HepG2 (cell line): ENCODE results near the gene IRGQ. TPM values are rescaled to one million over a fixed set of nuclear protein-coding genes. Genes with fewer than 3 reads are reported as not detected.

ENCODE experiments used
- CBX2 ChIP-seq, 2 experiments: fragments of 200-600 bp in 1 of 2; sonication (generic); formaldehyde crosslinking in 1 of 2; IDR thresholded peaks; 2 replicates each; pipeline versions ENCODE4 v1.7.0 to v1.8.1; 2018 to 2022; ENCODE audit warnings: low read depth in 2 of 2, low read length in 1 of 2, mild to moderate bottlenecking in 1 of 2, missing genetic modification reagents in 1 of 2
- EP300 ChIP-seq, 3 experiments: sonication (generic) in 1 of 3; formaldehyde crosslinking in 1 of 3; IDR thresholded peaks; 2 replicates each; pipeline versions ENCODE4 v1.5.1 to v1.6.1; 2011 to 2020; ENCODE audit warnings: low read depth in 2 of 3, low read length in 2 of 3, borderline replicate concordance in 1 of 3, improper control_type of control experiment in 1 of 3, mild to moderate bottlenecking in 1 of 3, missing genetic modification reagents in 1 of 3, moderate library complexity in 1 of 3
- NBN ChIP-seq: fragments of 450-650 bp; conservative IDR thresholded peaks from 2 replicates; pipeline ENCODE4 v1.6.1; 2017
- TEAD2 ChIP-seq: sonication (generic); formaldehyde crosslinking; IDR thresholded peaks from 2 replicates; pipeline ENCODE4 v1.9.0; 2021; ENCODE audit warnings: missing genetic modification reagents
- ZNF180 ChIP-seq: sonication (generic); formaldehyde crosslinking; IDR thresholded peaks from 2 replicates; pipeline ENCODE4 v1.4.0; 2020; ENCODE audit warnings: low read depth, missing genetic modification reagents, borderline replicate concordance
- ZNF460 ChIP-seq: sonication (generic); formaldehyde crosslinking; IDR thresholded peaks from 2 replicates; pipeline ENCODE4 v1.5.1; 2020; ENCODE audit warnings: missing genetic modification reagents, mild to moderate bottlenecking, borderline replicate concordance
- ZSCAN29 ChIP-seq: sonication (generic); formaldehyde crosslinking; conservative IDR thresholded peaks from 2 replicates; pipeline ENCODE4 v1.4.0; 2020; ENCODE audit warnings: mild to moderate bottlenecking, missing genetic modification reagents
- polyA plus RNA-seq, 8 experiments: library from polyadenylated mRNA; depleted of rRNA in 3 of 8; stranded (reverse) in 7 of 8; unstranded in 1 of 8; fragments of >200 nt; fragmentation: Illumina TruSeq in 4 of 8; extraction: Trizol in 4 of 8; gene quantifications; 2 replicates each; pipeline versions ENCODE4 v1.2.1 to v1.2.3, GENCODE V29; 2011 to 2016; ENCODE audit warnings: low read depth in 4 of 8, missing spikeins in 1 of 8, mixed read lengths in 1 of 8; ENCODE audit not compliant: insufficient read depth in 1 of 8
- total RNA-seq, 5 experiments: library from RNA; depleted of rRNA; stranded (reverse); fragments of >200 nt; fragmentation: Illumina TruSeq; extraction: Trizol; gene quantifications; 2 replicates each; pipeline ENCODE4 v1.2.3, GENCODE V29; 2016; ENCODE audit warnings: low read depth in 1 of 5
- TF ChIP-seq, protein P1 (sequence below): IDR thresholded peaks from 2 replicates; pipeline ENCODE4 v1.6.1; 2016; ENCODE audit warnings: low read depth, missing genetic modification reagents, missing compliant biosample characterization
- TF ChIP-seq, protein P2 (sequence below): sonication (generic); formaldehyde crosslinking; IDR thresholded peaks from 2 replicates; pipeline ENCODE4 v1.4.0; 2020; ENCODE audit warnings: missing genetic modification reagents
- TF ChIP-seq, protein P3 (sequence below): sonication (generic); formaldehyde crosslinking; IDR thresholded peaks from 2 replicates; pipeline ENCODE4 v1.4.0; 2020; ENCODE audit warnings: missing genetic modification reagents, borderline replicate concordance
- TF ChIP-seq, protein P4 (sequence below): sonication (generic); formaldehyde crosslinking; IDR thresholded peaks from 2 replicates; pipeline ENCODE4 v1.8.0; 2022; ENCODE audit warnings: missing genetic modification reagents, mild to moderate bottlenecking, borderline replicate concordance
- TF ChIP-seq, protein P5 (sequence below), 2 experiments: sonication (generic) in 1 of 2; formaldehyde crosslinking in 1 of 2; IDR thresholded peaks; 2 replicates each; pipeline versions ENCODE4 v1.4.0 to v1.6.1; 2018 to 2020; ENCODE audit warnings: missing genetic modification reagents in 2 of 2, borderline replicate concordance in 1 of 2, low read depth in 1 of 2, mild to moderate bottlenecking in 1 of 2, missing biosample characterization in 1 of 2

Gene IRGQ
- total and polyA plus RNA-seq, 2 of the 13 experiments (the other 11 are each of a cell fraction or from before 2014, with no cell fraction given): 11.6 to 12.4 TPM

DNA sequence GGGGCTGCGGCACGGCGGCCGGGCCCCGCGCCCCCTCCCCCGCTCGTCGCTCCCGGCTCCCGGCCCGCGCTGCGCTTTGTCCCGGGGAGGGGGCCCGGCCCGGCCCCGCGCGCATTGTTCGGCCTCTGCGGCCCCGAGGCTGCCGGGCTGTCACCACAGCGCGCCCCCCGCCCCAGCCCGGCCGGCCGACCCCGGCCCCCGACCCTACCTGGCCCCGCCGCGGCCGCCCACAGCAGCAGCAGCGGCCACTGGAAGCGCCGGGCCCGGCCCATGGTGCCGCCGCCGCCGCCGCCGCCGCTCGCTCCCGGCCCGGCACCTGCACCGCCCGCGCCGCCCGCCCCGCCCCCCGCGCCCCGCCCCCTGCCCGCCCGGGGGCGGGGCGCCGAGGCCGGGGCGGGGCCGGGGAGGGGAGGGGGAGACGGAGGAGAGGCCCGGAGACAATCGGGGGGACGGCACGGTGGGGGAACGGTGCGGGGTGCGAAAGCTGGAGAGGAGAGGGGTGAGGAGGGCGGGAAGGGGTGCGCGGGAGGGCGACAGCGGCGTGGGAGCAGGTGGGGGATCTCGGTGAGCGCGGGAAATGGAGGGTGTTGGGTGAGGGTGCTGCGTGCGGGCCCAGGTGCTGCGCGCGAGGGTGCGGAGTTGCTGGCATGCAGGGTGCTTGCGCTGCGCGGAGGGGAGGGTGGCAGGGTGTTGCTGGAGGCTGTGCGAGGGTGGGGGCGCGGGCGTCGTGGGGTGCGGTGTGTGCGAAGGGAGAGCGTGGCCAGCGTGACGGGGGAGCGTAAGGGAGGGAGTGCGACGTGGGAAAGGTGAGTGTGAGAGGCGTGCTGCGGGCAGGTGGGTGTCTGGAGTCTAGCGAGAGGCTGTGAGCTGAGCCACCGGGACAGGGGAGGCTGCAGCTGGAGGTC lies 43.8 kb upstream of the IRGQ start, which contains the start of gene CADM4 (continued):
- TF ChIP-seq, protein P1, sequence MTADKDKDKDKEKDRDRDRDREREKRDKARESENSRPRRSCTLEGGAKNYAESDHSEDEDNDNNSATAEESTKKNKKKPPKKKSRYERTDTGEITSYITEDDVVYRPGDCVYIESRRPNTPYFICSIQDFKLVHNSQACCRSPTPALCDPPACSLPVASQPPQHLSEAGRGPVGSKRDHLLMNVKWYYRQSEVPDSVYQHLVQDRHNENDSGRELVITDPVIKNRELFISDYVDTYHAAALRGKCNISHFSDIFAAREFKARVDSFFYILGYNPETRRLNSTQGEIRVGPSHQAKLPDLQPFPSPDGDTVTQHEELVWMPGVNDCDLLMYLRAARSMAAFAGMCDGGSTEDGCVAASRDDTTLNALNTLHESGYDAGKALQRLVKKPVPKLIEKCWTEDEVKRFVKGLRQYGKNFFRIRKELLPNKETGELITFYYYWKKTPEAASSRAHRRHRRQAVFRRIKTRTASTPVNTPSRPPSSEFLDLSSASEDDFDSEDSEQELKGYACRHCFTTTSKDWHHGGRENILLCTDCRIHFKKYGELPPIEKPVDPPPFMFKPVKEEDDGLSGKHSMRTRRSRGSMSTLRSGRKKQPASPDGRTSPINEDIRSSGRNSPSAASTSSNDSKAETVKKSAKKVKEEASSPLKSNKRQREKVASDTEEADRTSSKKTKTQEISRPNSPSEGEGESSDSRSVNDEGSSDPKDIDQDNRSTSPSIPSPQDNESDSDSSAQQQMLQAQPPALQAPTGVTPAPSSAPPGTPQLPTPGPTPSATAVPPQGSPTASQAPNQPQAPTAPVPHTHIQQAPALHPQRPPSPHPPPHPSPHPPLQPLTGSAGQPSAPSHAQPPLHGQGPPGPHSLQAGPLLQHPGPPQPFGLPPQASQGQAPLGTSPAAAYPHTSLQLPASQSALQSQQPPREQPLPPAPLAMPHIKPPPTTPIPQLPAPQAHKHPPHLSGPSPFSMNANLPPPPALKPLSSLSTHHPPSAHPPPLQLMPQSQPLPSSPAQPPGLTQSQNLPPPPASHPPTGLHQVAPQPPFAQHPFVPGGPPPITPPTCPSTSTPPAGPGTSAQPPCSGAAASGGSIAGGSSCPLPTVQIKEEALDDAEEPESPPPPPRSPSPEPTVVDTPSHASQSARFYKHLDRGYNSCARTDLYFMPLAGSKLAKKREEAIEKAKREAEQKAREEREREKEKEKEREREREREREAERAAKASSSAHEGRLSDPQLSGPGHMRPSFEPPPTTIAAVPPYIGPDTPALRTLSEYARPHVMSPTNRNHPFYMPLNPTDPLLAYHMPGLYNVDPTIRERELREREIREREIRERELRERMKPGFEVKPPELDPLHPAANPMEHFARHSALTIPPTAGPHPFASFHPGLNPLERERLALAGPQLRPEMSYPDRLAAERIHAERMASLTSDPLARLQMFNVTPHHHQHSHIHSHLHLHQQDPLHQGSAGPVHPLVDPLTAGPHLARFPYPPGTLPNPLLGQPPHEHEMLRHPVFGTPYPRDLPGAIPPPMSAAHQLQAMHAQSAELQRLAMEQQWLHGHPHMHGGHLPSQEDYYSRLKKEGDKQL (CRISPR knock-in tag): no peak
- TF ChIP-seq, protein P2, sequence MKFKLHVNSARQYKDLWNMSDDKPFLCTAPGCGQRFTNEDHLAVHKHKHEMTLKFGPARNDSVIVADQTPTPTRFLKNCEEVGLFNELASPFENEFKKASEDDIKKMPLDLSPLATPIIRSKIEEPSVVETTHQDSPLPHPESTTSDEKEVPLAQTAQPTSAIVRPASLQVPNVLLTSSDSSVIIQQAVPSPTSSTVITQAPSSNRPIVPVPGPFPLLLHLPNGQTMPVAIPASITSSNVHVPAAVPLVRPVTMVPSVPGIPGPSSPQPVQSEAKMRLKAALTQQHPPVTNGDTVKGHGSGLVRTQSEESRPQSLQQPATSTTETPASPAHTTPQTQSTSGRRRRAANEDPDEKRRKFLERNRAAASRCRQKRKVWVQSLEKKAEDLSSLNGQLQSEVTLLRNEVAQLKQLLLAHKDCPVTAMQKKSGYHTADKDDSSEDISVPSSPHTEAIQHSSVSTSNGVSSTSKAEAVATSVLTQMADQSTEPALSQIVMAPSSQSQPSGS (CRISPR knock-in tag): no peak
- TF ChIP-seq EP300 (IDR thresholded peaks at IDR 0.05; ENCODE audit: low read depth in 2 of 2, low read length in 2 of 2) (no peak), EP300 (CRISPR knock-in tag; IDR thresholded peaks at IDR 0.05; ENCODE audit: borderline replicate concordance) (no peak), ZNF460 (CRISPR knock-in tag) (no peak), ZSCAN29 (CRISPR knock-in tag) (no peak), ZNF180 (CRISPR knock-in tag) (no peak), NBN (no peak), CBX2 (IDR thresholded peaks at IDR 0.05; ENCODE audit: low read depth, low read length) (no peak), CBX2 (CRISPR knock-in tag; IDR thresholded peaks at IDR 0.05; ENCODE audit: low read depth) (no peak), TEAD2 (CRISPR knock-in tag) (no peak)
- TF ChIP-seq, protein P3, sequence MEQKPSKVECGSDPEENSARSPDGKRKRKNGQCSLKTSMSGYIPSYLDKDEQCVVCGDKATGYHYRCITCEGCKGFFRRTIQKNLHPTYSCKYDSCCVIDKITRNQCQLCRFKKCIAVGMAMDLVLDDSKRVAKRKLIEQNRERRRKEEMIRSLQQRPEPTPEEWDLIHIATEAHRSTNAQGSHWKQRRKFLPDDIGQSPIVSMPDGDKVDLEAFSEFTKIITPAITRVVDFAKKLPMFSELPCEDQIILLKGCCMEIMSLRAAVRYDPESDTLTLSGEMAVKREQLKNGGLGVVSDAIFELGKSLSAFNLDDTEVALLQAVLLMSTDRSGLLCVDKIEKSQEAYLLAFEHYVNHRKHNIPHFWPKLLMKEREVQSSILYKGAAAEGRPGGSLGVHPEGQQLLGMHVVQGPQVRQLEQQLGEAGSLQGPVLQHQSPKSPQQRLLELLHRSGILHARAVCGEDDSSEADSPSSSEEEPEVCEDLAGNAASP (CRISPR knock-in tag): peak; percentile 14; the same call in 1 of the 2 replicates
- TF ChIP-seq, protein P4, sequence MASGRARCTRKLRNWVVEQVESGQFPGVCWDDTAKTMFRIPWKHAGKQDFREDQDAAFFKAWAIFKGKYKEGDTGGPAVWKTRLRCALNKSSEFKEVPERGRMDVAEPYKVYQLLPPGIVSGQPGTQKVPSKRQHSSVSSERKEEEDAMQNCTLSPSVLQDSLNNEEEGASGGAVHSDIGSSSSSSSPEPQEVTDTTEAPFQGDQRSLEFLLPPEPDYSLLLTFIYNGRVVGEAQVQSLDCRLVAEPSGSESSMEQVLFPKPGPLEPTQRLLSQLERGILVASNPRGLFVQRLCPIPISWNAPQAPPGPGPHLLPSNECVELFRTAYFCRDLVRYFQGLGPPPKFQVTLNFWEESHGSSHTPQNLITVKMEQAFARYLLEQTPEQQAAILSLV (CRISPR knock-in tag): peak; percentile 55; the same call in 1 of the 2 replicates
- TF ChIP-seq, protein P5, sequence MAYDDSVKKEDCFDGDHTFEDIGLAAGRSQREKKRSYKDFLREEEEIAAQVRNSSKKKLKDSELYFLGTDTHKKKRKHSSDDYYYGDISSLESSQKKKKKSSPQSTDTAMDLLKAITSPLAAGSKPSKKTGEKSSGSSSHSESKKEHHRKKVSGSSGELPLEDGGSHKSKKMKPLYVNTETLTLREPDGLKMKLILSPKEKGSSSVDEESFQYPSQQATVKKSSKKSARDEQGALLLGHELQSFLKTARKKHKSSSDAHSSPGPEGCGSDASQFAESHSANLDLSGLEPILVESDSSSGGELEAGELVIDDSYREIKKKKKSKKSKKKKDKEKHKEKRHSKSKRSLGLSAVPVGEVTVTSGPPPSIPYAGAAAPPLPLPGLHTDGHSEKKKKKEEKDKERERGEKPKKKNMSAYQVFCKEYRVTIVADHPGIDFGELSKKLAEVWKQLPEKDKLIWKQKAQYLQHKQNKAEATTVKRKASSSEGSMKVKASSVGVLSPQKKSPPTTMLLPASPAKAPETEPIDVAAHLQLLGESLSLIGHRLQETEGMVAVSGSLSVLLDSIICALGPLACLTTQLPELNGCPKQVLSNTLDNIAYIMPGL (CRISPR knock-in tag; IDR thresholded peaks at IDR 0.05; ENCODE audit: borderline replicate concordance in 1 of 2, low read depth in 1 of 2): 0 out of 4 replicates have a peak, but pooled peaks of 1 of the 2 experiments have one; percentile 39
